T-helper 1 cell (primary cell): Measurements from ENCODE around the gene CAMSAP2.
"Not testable (repeated sequence)": the region's sequence is repeated elsewhere in the genome, so short reads cannot be mapped to it uniquely, and the experiment has no call there.

Experiments
- DNase-seq, 5 donors: peaks; one replicate each; pipeline ENCODE4 v3.0.0-alpha.2; 2012 to 2020

Gene CAMSAP2

DNA sequence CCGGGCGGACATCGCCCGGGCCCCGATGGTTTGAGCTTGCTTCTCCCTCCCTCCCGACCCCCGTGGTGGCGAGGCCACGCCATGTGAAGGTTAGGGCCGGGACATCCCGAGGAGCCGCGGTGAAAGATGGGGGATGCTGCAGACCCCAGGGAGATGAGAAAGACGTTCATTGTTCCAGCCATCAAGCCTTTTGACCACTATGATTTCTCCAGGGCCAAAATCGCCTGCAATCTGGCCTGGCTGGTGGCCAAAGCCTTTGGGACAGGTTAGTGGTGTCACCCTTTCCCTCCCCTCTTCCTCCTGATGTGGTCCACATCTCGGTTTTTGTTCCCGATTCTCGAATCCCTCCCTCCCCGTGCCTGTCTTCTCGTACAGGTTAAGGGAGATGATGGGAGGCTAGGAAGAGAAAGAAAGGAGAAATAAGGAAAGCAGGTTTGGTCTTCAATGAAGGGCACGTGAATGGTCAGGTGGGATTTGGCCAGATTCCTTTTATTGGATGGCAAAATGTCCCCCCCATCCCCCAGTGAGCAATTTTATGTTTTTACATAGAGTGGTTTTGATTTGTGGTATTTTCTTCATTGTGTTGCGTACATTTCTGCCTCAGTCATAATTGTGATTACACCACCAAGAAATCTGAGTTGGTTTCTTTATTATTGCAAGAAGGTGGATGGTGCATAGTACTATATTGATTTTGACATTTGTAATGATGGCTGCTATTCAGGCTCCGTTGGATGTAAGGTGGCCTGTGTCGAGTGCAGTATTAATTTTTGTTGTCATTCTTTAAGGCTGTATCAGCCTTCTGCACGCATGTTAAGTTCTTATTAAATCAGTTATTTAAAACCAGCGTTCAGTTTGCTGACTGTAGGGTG is 1.2 kb downstream of the CAMSAP2 start:
- DNase-seq, result peak in 1 of 5 donors; percentile 2

DNA sequence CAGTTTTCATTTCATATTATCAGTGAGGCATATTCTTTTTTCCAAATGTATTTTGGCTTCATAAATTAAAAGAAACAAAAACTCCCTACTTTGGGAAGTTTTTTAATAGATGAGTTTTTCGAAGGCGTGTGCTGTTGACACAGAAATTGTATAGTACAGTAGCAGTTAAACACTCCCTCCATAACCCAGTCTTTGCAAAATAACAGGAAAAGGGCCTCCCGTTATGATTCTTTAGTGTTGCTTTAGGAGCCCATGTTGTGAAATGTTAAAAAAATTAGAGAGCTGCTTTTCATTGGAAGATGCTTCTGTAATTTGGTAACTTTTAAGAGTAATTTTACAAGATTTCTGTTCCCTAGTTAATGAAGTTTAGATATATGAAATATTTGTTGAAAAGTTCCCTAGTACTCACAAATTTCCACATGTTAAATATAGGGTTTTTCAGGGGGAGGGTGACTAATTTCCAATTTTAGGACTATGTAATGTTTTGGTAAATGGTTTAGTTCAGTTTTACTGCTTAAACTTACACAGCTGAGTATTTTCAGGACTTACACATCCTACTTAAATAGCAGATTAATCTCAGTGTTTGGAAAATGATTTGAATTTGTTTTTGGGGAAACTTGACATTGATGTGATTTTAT is 2.0 kb downstream of the CAMSAP2 start:
- DNase-seq, result no peak

DNA sequence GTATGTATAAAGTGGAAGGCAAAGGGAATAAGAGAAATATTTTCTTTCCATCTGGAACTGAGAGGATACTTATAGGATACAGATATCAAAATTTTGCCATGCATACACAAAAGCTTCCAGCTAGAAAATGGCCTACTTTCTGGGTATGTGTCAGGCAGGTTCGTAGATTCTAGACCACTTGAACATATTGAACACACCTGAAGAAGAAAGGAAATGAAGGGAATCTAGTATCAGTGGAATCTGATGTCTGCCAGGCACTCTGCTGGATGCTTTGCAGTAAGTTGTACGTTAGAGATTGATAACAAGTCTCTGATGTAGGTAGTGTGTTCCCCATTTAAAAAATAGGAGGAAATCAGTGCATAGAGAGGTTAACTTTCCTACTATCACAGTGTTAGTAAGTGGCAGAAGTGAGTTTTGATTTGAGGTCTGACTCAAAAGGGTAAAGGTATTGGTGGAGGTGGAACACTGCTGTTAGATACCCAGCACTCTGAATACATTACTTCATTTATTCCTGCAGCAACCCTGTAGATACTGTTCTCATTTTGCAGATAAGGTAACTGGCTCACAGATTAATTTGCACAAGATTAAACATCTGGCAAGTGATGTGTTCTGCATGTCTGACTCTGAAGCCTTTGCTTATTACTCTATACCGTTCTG is 3.0 kb downstream of the CAMSAP2 start:
- DNase-seq, result no peak

DNA sequence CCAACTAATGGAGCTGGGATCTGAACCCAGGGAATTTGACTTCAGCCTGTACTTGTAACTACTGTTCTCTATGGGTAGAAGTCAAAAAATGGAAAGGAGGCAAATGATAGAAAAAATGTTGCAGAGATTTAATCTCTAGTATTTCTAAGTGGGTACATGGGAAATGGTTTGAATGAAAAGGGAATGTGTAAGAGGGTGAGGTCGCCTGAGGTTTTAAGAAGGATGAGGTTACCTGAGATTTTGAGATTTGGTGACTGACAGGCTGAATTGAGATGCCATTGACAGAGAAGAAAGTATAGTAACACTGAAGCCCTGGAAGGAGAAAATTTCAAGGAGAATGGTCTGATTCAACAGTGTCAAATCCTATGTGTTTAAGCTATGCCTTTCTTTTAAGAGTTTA is 5.5 kb downstream of the CAMSAP2 start:
- no peak for DNase-seq

DNA sequence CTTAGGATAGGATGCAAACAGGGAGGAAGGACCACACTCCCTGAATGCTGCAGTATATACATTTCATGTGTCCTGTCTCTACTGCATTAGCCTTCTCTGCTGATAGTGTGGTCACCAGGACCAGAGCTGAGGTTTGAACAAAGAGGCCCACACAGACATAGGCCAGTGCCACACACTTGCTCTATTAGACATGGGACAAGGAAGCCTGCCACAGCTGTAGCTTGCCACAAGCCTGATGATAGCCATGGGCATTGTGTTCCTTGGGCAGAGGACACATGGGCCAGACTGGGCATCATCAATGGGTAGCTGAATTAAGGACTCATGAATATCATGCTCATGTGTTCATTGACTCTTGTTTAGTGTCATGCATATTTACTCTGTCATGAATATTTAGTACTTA is 10.4 kb downstream of the CAMSAP2 start:
- no peak for DNase-seq

DNA sequence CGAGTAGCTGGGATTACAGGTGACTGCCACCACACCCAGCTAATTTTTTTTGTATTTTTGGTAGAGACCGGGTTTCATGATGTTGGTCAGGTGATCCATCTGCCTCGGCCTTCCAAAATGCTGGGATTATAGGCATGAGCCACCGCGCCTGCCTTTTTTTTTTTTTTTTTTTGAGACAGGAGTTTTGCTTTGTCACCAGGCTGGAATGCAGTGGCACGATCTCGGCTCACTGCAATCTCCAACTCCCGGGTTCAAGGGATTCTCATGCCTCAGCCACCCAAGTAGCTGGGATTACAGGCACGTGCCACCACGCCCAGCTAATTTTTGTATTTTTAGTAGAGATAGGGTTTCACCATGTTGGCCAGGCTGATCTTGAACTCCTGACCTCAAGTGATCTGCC is 12.1 kb downstream of the CAMSAP2 start:
- DNase-seq, result not testable (repeated sequence)

DNA sequence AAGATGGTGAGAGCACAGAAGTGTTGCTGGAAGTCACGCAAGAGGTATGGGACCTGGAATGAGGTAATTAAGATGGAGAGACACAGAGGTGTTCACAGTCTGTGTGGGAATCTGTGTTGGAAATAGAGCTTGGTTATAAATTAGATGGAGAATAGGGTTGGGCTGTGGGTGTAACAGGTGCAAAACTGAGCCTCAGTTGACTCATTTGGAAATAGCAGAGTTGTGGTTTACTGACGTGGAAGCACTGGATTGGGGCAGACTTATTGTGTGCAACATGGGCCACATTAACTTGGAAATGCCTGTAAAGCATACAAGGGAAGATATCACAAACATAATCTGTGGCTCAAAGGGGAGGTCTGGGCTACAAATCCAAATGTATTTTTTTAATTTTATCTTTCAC is 13.0 kb downstream of the CAMSAP2 start:
- DNase-seq, result peak in 1 of 5 donors; percentile 29

DNA sequence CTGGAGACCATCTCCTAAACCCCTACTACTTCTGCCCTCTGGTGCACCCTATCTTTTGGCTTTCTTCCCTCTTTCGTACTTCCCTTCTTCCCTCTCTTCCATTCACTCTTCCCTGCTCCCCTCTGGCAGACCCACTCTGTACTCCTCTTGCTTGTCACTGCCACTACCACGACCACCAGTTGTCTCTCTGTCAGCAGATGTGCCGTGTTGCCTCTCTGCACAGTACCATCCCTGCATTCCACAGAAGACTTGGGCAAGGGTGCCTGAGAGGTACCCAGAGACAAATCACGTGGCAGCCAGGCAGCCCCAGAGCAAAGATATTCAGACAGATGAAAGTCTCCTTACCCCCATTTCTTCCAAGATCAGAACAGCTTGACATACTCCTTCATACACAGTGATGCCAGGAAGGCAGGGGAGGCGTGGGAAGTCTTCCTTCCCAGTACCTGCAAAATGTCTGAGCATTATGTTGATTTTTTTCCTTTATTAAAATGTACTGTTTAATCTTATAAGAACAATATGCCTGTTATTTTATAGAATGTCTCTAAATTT is 15.0 kb downstream of the CAMSAP2 start:
- DNase-seq, result no peak

DNA sequence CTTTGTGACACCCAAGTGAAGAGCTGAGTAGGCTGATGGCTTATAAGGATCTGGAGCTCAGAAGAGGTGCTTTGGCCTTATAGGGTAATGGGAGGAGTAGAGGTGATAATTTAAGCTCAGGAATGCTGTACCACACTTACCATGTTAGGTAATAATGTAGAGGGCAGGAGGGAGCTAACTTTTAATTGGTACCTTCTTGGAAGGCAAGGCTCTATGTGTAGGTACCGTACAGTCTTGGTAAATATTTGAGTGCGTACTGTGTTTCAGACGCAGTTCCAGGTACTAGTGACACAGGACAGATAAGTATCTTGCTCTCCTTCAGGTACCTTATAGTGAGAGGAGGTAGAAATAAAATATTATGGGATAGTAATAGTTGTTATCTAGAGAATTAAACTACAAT is 16.8 kb downstream of the CAMSAP2 start:
- no peak for DNase-seq

DNA sequence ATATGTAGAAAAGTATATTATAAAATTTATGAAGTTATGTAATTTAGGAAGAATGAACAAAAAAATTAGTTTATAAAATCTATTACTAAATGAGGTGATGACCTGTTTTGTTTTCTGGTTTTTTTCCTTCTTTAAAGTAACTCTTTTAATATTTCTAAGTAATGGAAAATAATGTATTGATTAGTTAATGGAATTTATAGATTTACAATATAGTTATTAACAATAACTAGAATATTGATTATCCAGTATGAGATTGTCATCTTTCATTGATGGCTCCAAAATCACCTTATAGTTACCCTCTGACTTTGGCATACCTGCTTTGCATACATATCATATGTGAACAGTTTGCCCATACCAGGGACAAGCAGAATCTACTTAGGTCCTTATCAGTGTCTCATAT is 23.4 kb downstream of the CAMSAP2 start:
- DNase-seq, result no peak

DNA sequence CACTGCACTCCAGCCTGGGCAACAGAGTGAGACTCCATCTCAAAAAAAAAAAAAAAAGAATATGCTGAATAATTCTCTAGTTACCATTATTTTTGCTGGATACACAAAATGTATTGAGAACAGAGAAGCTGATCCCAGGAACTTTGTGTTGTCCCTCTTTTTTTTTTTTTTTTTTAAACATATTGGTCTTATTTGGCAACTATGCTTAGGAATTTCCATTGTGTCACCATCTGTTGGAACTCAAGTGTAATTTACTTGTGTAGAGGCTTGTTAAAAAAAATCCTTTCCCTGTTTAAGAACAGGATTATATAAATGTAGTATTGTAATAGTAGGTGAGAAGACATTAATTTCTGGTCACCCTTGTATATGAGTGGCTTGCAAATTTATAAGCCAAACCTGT is 28.6 kb downstream of the CAMSAP2 start:
- no peak for DNase-seq

DNA sequence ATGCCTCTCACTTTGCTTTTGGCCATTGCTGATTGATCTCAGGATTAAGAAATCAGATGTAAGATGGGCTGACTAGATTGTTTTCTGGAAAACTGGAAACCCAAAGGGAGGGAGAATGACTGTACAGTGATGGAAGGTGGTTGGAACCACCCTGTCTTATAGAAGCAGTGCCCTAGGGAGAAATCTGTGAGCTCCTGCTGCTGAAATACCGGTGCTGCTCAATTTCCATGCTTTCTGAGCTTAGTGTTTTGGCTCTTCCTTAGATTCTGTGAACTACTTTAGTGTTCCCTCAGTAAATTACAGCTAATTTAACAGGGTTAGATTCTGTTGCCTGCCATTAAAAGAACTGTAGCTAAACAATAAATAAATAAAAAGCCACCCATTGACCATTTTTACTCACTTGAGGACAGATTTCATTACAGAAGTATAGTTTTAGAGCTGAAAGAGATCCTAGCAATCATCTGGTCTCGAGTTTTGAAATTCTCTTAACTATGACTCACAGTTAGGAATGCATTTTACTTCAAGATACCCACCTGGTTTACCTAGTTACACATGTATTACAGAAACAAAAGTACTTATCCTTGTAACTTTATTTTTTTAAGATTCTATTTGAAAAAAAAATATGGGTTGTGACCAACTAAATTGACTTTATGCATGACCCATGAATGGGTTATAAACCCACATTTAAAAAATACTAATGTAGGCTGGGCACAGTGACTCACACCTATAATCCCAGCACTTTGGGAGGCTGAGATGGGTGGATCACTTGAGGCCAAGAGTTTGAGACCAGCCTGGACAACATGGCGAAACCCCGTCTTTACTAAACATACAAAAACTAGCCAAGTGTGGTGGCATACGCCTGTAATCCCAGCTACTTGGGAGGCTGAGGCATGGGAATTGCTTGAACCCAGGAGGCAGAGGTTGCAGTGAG is 33.2 kb downstream of the CAMSAP2 start:
- DNase-seq, result no peak

DNA sequence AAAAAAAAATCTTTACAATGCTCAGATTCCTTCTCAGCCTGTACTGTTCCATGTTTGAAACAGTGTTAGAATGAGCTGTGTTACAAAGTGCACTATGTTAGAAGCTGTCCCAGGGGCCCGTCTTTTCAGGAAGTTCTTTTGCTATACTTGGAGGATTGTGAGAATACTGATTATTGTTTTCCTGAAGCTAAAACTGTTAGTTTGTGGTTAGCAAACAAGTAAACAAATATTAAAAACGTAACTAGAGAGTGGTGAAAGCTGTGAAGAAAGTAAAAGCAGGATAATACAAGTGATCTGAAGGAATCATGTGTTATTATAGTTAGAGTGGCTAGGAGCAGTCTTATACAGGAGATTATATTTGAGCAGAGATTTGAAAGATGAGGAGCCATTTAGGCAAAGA is 35.6 kb downstream of the CAMSAP2 start:
- no peak for DNase-seq

DNA sequence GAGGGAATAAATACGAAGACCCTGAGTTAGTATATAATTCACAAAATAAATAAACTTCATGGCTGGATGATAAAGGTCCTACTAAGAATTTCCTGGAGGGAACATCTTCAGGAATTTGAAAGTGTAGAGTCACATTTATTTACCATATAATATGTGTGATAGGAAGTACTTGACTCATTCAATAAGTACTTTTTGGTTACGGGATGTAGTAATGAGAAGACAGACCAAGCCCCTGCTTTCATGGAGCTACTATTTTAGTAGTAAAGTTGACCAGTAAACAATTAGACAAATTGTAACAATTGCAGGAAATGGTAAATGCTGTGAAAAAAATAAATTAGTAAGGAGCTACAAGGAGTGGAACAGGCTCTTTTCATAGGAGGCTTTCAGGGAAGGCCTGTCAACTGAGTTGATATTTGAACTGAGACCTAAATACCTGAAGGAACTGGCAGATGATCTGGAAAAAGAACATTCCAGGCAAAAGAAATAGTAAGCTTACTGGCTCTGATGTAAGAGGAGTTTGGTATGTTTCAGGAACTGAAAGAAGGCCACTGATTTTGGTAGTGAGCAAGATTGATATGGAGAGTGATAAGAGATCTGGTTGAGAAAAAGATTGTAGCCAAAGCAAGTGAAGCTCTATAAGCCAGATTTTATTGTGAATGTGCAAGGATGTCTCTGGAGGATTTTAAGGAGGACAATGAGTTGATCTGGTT is 36.2 kb downstream of the CAMSAP2 start:
- no peak for DNase-seq

DNA sequence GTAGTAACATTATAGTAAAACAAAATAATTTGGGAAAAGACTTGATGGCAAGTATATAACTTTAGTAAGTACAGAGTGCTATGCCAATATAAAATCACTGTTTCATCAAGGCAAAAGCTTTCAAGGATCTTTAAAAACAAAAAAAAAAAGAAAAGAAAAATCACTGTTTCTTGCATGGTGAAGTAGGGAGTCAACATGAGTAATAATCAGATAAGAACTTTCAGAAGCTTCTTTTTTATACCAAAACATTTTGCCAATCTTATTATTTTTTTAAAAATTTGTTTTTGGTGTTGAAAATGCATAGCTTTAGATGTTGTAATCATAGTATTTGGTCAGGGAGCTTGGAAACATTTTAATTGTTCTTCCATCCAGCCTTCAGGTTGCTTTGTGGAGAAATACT is 37.2 kb downstream of the CAMSAP2 start:
- no peak for DNase-seq

DNA sequence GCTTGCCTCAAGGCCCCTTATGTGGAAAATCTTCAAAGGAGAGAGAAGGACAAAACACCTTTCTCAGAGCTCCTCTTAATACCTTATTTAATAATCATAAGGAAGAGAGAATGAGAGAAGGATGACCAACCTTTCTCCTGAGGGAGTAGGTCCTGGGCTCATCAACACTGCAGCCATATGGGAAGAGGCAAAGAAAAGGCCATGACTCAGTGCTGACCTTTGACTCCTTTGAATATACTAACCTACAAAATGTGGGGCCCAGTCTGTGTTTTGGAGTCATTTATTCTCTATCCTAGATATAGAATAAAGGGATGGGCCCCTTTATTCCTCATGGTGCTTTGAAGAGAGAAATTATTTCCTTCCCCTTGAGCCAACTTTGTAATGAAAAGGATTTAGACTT is 38.3 kb downstream of the CAMSAP2 start:
- no peak for DNase-seq

DNA sequence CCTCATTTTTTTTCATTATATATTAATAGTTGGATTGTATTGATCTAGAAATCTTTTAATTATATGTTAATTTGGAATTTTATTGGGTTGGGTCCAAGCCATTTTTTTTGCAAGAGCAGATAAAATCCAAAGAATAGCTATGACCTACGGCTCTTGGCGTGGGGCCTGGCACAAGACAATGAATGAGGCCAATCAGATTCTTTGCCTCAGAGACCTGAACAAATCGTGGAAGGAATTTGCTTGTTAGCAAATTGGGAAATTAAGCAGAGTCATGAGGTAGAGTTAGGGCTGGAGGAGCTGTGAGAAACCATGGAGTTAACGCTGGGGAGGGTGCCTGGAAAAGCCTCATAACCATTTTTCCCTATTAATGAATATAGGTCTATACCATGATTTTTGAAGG is 40.1 kb downstream of the CAMSAP2 start:
- DNase-seq, result no peak

DNA sequence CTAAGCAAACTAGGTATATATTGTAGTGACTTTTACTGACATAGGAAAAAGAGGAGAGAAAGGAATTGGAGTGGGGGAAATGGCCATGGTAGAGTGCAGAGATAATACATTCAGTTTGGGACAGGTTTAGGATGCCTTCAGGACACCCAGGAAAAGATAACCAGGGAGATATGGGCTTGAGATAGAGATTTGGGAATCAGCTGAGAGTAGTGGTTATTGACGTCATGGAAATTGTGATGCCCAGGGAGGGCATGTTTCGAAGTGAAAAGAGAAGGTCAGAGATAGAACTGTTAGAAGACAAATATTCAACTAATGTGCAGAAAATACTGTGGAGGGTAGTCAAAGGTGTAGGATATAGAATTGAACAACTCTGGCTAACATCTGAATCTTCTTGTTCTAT is 40.6 kb downstream of the CAMSAP2 start:
- no peak for DNase-seq

DNA sequence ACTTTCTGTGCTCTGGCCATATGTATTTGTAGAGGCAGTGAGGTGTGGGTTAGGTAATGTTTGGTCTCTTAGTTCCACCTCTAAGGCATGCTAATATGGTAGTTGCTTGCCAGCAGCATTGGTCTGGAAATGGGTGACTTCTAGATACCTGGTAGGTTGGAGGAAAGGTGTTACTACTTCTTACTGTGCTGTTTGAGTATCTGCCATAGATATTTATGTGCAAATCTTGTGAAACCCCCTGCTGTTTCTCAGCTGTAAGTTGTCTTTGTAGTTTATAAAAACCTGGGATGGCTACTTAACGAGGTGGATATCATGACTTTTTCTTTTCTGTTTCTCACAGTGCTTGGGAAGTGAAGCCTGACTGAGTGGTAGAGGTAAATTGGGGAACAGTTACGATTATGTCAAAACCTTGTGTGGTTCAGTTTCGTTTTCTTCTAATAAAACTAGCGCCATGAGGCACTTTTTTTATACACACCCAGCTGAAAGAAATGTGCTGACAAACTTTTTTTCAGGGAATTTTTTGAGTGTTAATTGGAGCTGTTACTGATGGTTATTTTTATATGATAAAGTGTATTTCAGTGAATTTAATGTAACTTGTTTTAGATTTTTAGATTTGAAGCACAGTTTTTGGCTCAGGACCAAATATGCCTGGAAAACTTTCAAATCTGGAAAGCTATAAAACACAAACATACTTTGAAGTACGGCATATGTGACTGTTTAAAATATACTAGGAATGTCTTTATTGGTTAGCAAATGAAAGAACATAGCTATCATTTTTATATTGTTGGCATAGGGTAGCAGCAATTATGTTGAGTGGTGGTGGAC is 42.1 kb downstream of the CAMSAP2 start:
- DNase-seq, result no peak

DNA sequence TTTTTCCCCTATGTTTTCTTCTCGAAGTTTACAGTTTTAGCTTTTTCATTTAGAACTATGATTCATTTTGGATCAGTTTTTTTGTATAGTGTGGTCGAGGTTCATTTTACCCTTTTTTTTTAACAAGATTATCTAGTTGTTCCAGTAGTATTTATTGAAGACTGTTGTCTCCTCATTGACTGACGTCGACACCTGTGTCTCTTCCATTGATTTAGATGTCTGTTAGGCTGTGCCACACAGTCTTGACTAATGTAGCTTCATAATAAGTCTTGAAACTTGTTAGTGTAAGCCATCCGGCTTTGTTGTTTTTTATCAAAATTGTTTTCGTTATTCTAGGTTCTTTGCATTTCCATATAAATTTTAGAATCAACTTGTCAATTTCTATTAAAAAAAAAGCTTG is 45.2 kb downstream of the CAMSAP2 start:
- DNase-seq, result no peak

DNA sequence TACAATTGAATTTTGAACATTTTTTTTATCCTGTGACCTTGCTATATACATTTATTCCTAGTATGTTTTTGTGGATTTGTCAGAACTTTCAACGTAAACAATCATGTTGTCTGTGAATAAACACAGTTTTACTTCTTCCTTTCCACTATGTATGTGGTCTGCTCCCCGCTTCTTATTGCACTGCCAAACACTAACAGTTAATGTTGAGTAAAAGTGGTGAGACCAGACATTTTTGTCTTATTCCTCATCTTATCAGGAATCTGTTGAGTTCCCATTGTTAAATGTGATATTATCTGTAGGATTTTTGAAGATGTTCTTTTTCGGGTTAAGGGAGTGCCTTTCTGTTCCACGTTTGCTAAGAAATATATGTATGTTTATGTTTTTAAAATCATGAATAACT is 45.9 kb downstream of the CAMSAP2 start:
- no peak for DNase-seq
